ENCODE data around the gene TMEM9B.
"Not testable (repeated sequence)": the region's sequence is repeated elsewhere in the genome, so short reads cannot be mapped to it uniquely, and the experiment has no call there.

TMEM9B gene

GRCh38 chr11:8971196-8971923 lies 7.1 kb upstream of the TMEM9B start:
- DNase-seq = no peak

GRCh38 chr11:8967184-8967583 lies 2.9 kb upstream of the TMEM9B start:
- DNase-seq = no peak

DNA sequence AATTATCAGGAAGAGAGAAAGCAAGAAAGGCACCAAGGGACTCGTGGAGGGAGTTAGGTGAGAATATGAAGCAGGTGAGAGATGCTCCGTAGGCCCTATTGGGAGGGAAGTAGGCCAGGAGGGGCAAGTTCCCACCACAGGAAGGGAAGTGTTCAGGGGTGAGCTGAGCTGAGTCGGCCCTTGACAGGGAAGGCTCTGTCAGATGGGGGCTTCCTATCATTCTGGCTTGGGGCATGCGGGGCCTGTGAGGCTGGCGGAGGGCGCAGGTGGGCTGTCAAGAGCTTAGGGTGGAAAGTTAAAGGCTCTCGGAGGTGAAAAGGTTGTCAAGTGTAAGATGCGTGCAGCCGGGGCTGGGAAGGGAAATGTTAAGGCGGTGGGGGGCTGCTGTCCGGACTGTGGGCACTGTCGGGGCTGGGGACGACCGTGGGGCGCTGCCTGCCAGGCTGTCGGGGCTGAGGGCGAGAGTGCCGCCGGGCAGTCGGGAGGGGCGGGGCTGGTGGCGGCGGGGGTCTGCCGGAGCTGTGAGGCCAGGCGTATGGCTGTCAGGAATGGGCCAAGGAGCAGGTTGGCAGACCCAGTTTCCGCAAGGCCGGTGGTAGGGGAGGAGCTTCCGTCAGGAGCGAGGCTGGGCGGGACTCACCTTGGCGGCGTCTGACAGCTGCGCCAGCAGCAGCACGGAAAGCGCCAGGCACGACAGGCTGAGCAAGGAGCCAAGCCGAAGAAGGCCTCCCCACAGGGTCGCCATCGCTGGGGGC lies 496 bp downstream of the TMEM9B start:
- DNase-seq = peak; percentile 80

GRCh38 chr11:8962841-8963240 lies 1.4 kb downstream of the TMEM9B start:
- no peak for DNase-seq

- DNase-seq = no peak
Observed at GRCh38 chr11:8961401-8961800, 2.8 kb downstream of the TMEM9B start.

GRCh38 chr11:8959546-8960166 lies 4.6 kb downstream of the TMEM9B start:
- DNase-seq = no peak

GRCh38 chr11:8956860-8957259 lies 7.4 kb downstream of the TMEM9B start:
- no peak for DNase-seq

- no peak for DNase-seq
Observed at GRCh38 chr11:8948886-8949285, 15.4 kb downstream of the TMEM9B start.

GRCh38 chr11:8947230-8947943 lies 16.9 kb downstream of the TMEM9B start:
- DNase-seq = no peak

GRCh38 chr11:8942518-8943066 lies 21.6 kb downstream of the TMEM9B start, which contains the start of gene ASCL3:
TSS of gene ASCL3 (minus strand) at chr11:8943016. CDS start at chr11:8938161, 4,855 bp downstream.
- no peak for DNase-seq

DNA sequence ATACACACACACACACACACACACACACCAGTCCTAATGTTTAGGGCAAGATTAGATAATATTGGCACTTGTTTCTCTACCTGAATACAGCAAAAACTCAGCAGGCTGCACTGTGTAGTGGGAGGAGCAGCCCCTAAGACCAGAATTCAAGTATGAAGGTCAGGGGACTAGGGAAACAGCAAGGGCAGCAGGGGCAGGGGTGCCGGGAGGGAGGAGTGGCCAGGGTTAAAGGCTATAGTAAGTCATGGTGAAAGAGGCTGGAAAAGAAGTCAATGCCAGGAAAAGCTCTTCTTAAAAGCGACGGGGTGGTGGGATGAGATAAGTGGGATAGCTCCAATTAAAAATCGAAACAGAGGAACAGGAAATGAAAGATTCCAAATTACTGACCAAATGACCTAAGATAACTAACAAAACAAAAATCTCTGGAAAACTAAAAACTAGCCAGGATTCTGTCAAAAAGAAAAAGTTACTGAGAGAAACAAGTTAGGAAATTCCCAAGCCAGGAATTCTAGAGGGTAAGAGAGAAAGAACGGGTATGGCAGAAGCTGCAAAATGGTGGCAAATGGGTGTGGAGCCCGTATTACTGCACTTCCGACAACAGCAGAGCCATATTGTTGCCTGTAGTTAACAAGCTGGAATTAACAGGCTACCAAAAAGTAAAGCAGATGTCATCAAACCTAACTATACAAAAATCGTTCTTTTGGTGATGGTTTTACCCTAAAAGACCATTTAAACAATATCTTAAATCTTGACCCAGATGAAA lies 22.7 kb downstream of the TMEM9B start:
- DNase-seq = no peak

GRCh38 chr11:8937659-8938058 lies 26.6 kb downstream of the TMEM9B start:
- no peak for DNase-seq

DNA sequence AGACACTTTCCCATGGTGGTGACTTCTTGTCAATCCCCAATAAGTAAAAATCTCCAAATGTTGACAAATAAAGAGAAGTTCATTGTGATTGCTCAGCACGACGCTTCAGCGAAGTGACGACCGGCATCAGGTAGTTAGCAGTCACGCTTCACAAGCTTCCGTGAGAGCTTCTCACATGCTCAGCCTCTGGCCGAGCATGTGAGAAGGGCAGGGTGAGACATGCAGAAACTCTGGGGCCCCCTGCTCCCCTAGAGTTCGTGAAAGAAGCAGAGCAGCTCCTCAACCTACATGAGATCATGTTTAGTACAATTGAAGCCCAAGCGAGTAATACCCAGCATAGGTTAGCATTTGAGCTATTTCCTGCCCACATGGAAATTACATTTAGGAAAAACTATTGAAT lies 27.1 kb downstream of the TMEM9B start:
- DNase-seq = no peak

- DNase-seq = not testable (repeated sequence)
Observed at GRCh38 chr11:8935789-8936188, 28.5 kb downstream of the TMEM9B start.

- DNase-seq = no peak
Observed at GRCh38 chr11:8934742-8935488, 29.3 kb downstream of the TMEM9B start.

DNA sequence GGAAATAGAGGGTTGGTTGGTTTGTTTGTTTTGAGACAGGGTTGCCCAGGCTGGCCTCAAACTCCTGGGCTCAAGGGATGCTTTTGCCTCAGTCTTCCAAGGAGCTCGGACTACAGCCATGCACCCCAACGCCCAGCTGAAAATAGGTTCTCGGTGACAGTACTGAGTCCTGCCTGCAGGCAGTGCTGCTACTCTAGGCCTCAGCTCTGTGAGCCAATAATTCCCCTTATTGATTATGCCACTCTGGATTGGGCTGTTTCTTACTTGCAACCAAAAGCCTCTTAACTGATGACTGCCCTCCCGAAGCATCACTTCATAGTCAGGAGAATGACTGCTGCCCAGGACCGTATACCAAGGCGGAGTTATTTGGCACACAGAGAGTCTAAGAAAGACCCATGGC lies 30.3 kb downstream of the TMEM9B start:
- DNase-seq = no peak

- no peak for DNase-seq
Observed at GRCh38 chr11:8932564-8933180, 31.6 kb downstream of the TMEM9B start, which contains the start of gene C11orf16. TSS of gene C11orf16 (minus strand) at chr11:8932947. CDS start at chr11:8932308, 639 bp downstream.

DNA sequence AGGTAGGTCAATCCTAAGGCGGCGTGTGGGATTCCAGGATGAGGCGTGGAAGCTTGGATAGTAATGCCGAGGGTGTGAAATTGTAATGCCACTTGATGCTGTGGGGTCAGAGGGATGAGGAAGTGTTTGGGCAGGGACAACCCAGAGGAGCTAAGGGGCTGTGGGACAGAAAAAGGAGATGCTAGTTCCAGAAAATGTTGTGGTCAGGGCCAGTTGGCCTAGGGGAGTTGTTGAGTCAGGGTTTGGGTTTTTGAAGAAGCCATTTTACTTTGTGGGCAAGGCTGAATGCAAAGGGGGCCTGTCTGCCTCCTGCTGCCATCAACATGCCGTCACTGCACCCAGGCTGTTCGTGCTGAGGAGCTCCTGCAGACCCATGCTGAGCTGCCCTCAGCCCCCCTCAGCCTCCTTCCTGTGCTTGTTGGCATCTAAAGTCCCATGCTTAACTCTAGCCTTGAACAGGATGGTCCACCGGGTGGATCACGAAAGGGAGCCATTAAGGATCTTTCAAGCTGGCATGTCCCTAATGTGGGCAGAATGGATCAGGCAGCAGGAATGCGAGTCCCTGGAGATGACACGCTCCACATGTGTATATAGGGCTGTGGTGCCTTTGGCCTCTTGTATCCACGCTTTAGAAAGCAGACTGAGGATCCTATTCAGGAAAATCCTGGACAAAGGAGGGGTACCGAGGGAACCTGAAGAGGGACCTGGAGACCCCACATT lies 33.6 kb downstream of the TMEM9B start:
- DNase-seq = no peak

- DNase-seq = no peak
Observed at GRCh38 chr11:8928981-8929615, 35.1 kb downstream of the TMEM9B start.

- no peak for DNase-seq
Observed at GRCh38 chr11:8928205-8928604, 36.0 kb downstream of the TMEM9B start.
